HG03095 (cell line): Measurements from ENCODE around the gene SF3A1.
A peak's percentile ranks its signal among the peaks of the same experiment; 100 is the strongest.
"Not testable (repeated sequence)": the region's sequence is repeated elsewhere in the genome, so short reads cannot be mapped to it uniquely, and the experiment has no call there.

Source experiments
- ATAC-seq: cut with Tn5 transposase; IDR thresholded peaks from one replicate; pipeline ENCODE4 v1.9.1; 2021; ENCODE audit warnings: moderate library complexity; ENCODE audit not compliant: unreplicated experiment

SF3A1 gene

GRCh38 chr22:30354644-30355043 is 2.0 kb downstream of the SF3A1 start:
- no peak for ATAC-seq

GRCh38 chr22:30351226-30351625 is 5.5 kb downstream of the SF3A1 start:
- no peak for ATAC-seq

GRCh38 chr22:30348809-30349208 is 7.9 kb downstream of the SF3A1 start:
- ATAC-seq: no peak

GRCh38 chr22:30348404-30348803 is 8.3 kb downstream of the SF3A1 start:
- ATAC-seq: no peak

- no peak for ATAC-seq
Observed at GRCh38 chr22:30347255-30347892, 9.3 kb downstream of the SF3A1 start.

GRCh38 chr22:30344447-30345200 is 12.1 kb downstream of the SF3A1 start:
- ATAC-seq: no peak

- no peak for ATAC-seq
Observed at GRCh38 chr22:30340911-30341685, 15.6 kb downstream of the SF3A1 start.

- no peak for ATAC-seq
Observed at GRCh38 chr22:30338802-30339201, 17.9 kb downstream of the SF3A1 start.

- not testable (repeated sequence) for ATAC-seq
Observed at GRCh38 chr22:30338341-30338740, 18.4 kb downstream of the SF3A1 start.

- no peak for ATAC-seq
Observed at GRCh38 chr22:30337461-30337778, 19.3 kb downstream of the SF3A1 start.

GRCh38 chr22:30336752-30337460 is 19.8 kb downstream of the SF3A1 start:
- no peak for ATAC-seq

- no peak for ATAC-seq
Observed at GRCh38 chr22:30335236-30335635, 21.5 kb downstream of the SF3A1 start.

- ATAC-seq: no peak
Observed at GRCh38 chr22:30334646-30335045, 22.0 kb downstream of the SF3A1 start.

- no peak for ATAC-seq
Observed at GRCh38 chr22:30333707-30334087, 23.0 kb downstream of the SF3A1 start.

GRCh38 chr22:30332994-30333706 is 23.5 kb downstream of the SF3A1 start:
- no peak for ATAC-seq

- ATAC-seq: no peak
Observed at GRCh38 chr22:30332551-30332950, 24.1 kb downstream of the SF3A1 start.

- no peak for ATAC-seq
Observed at GRCh38 chr22:30328466-30329049, 28.1 kb downstream of the SF3A1 start.

- ATAC-seq: no peak
Observed at GRCh38 chr22:30327864-30328345, 28.8 kb downstream of the SF3A1 start.

- ATAC-seq: peak; percentile 76
Observed at GRCh38 chr22:30326706-30327362, 29.9 kb downstream of the SF3A1 start, which contains the start of gene TBC1D10A. TSS of gene TBC1D10A (minus strand) at chr22:30326941. CDS start at chr22:30326881, 60 bp downstream.
